ENCODE results near the gene NKAPD1.

DNA sequence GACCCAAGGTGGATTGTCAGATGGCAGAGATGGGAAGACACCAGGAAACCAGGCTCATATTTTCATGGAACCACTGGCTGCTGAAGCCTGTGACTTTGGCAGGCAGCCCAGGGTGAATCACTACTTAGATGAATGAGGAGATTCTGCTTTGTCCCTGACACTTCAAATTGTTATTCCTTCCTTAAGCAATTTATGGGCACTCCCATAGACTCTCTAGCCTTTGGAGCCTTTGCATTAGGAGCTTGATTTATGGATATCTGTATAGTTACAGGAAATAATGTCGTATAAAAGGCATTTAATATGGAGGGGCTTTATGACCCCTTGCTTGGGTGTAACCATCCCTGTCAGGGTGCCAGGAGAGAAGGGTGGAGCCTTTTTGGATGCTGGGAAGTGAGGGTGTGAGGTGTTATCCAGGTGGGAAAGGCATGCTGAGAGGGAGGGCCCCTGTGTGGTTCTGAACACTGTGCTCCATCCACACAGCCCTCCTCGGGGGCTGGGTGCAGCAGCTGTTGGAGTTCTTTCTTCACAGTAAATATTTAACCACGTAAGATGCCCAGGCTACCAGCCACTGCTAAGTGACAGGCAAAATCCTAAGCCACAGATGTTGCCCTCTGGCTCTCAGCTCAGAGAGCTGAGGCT, 54.5 kb downstream of the NKAPD1 start:
- TF ChIP-seq POLR2A (IDR thresholded peaks at IDR 0.05; ENCODE audit: low read depth, low read length) (no peak), POLR2AphosphoS5 (IDR thresholded peaks at IDR 0.05; ENCODE audit: insufficient read depth, low read depth, low read length) (no peak), EZH2 (IDR thresholded peaks at IDR 0.05; ENCODE audit: borderline replicate concordance, low read depth, low read length, severe bottlenecking) (no peak)
- TF ChIP-seq, protein P1, sequence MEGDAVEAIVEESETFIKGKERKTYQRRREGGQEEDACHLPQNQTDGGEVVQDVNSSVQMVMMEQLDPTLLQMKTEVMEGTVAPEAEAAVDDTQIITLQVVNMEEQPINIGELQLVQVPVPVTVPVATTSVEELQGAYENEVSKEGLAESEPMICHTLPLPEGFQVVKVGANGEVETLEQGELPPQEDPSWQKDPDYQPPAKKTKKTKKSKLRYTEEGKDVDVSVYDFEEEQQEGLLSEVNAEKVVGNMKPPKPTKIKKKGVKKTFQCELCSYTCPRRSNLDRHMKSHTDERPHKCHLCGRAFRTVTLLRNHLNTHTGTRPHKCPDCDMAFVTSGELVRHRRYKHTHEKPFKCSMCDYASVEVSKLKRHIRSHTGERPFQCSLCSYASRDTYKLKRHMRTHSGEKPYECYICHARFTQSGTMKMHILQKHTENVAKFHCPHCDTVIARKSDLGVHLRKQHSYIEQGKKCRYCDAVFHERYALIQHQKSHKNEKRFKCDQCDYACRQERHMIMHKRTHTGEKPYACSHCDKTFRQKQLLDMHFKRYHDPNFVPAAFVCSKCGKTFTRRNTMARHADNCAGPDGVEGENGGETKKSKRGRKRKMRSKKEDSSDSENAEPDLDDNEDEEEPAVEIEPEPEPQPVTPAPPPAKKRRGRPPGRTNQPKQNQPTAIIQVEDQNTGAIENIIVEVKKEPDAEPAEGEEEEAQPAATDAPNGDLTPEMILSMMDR (IDR thresholded peaks at IDR 0.05; ENCODE audit: extremely low read depth in 1 of 2, insufficient read depth in 1 of 2, low read depth in 1 of 2, low read length in 2 of 2), result no peak
